AG09319 (cell line): ENCODE results near the gene GAREM1.
"Not testable (repeated sequence)": the region's sequence is repeated elsewhere in the genome, so short reads cannot be mapped to it uniquely, and the experiment has no call there.

Source experiments
- DNase-seq: peaks from one replicate; pipeline ENCODE4 v3.0.0-alpha.2; 2010; ENCODE audit warnings: low read depth; ENCODE audit errors: extremely low read depth
- CTCF ChIP-seq: IDR thresholded peaks from 2 replicates; pipeline ENCODE4 v1.5.1; 2011; ENCODE audit warnings: low read depth, mild to moderate bottlenecking, inconsistent platforms, low read length, moderate library complexity

Gene GAREM1

GRCh38 chr18:32480581-32480980 is 9.9 kb upstream of the GAREM1 start:
- no peak for TF ChIP-seq CTCF
- DNase-seq = no peak

GRCh38 chr18:32478807-32479206 is 8.1 kb upstream of the GAREM1 start:
- DNase-seq = no peak
- TF ChIP-seq CTCF = no peak

DNA sequence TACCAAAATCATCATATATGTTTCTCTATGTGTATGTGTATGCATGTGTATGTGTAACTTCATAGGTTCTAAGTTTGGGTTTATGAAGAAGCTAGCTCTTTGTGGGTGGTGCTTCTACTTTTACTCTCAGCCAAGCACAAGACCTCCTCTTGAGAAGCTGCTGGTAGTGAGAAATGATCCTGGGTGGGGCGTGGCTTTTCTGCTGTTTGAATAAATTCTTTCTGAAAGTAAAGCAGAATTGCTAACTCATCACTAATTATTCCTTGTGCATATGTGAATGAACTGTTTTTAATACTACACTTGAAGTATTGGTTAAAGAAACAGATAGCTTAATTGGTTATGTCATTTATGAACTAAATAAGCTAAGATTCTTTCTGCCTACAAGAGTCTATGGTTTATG is 7.6 kb upstream of the GAREM1 start:
- no peak for TF ChIP-seq CTCF
- DNase-seq = no peak

DNA sequence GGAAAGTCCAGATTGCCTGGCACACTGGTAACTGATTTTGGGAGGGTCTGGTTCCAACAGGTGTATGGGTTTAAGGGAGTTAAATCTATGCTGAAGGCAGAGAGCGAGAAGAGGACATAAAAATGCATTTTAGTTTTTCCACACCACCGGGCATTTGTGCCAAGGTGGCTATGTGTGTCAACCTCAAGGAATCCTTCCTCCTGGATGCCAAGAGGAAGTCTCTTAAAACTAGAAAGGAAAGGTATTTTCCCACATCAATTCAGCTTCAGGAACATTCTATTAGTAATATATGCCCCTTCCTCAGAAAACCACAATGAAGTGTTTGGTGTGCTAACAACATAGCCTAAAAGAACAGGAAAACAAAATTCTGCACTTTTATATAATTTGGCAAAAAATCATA is 5.4 kb upstream of the GAREM1 start:
- TF ChIP-seq CTCF = no peak
- DNase-seq = no peak

DNA sequence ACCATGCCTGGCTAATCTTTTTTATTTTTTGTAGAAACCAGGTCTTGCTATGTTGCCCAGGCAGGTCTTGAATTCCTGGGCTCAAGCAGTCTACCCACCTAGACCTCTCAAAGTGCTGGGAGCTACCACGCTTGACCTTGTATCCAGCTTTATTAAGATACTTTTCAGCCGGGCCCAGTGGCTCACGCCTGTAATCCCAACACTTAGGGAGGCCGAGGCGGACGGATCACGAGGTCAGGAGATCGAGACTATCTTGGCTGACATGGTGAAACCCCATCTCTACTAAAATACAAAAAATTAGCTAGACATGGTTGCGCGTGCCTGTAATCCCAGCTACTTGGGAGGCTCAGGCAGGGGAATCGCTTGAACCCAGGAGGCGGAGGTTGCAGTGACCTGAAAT is 4.4 kb upstream of the GAREM1 start:
- DNase-seq = not testable (repeated sequence)

GRCh38 chr18:32473325-32473724 is 2.6 kb upstream of the GAREM1 start:
- TF ChIP-seq CTCF = no peak
- DNase-seq = no peak

DNA sequence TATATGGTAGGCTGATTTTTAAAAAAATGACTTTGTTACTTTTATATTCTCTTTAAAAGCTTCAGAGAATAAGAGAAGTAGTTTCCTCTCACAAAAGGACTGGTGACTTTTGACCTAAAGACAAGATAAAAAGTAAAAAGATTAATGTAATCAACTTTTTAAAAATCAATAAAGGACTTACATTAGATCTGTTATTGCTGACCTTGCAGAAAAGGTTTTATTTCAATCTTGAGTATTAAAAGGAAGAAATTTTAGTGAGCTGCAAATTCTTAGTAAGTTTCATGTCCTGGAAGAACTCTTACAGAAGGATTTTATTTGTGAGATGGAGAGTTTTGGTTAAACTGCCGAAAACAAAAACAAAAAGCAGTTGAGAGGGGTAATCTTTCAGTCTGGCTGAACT is 2.2 kb upstream of the GAREM1 start:
- no peak for DNase-seq
- no peak for TF ChIP-seq CTCF

DNA sequence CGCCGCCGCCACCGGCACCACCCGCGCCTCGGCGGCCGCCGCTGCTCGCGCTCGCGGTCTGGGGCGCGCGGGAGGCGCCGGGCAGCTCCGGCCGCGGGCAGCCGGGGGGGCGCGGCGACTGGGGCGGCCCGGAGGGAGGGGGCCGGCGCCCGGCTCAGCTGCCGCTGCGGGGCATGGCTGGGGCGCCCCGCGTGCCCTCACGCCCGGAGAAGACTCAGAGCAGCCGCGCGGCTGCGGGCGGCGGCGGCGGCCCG is 295 bp downstream of the GAREM1 start:
- no peak for DNase-seq
- no peak for TF ChIP-seq CTCF
